Glutamatergic neuron (in vitro differentiated cells): Measurements from ENCODE around the gene RSPRY1. TPM values are rescaled to one million over a fixed set of nuclear protein-coding genes. Genes with fewer than 3 reads are reported as not detected.

Source experiments
- DNase-seq: peaks from one replicate; pipeline ENCODE4 v3.0.0; 2022
- H3K27ac Mint-ChIP-seq: one replicate; pipeline ENCODE4 v1.8.0; 2020; ENCODE audit warnings: mild to moderate bottlenecking, mixed read lengths, inconsistent platforms; ENCODE audit not compliant: unreplicated experiment
- H3K27me3 Mint-ChIP-seq: one replicate; pipeline ENCODE4 v1.8.0; 2020; ENCODE audit warnings: mild to moderate bottlenecking, moderate library complexity, mixed read lengths, inconsistent platforms; ENCODE audit not compliant: unreplicated experiment
- H3K36me3 Mint-ChIP-seq: one replicate; pipeline ENCODE4 v1.8.0; 2020; ENCODE audit warnings: mild to moderate bottlenecking, mixed read lengths, inconsistent platforms; ENCODE audit not compliant: unreplicated experiment
- H3K4me1 Mint-ChIP-seq: one replicate; pipeline ENCODE4 v1.8.0; 2020; ENCODE audit warnings: mild to moderate bottlenecking, low read depth, mixed read lengths, inconsistent platforms; ENCODE audit not compliant: unreplicated experiment
- H3K4me3 Mint-ChIP-seq: one replicate; pipeline ENCODE4 v1.8.0; 2020; ENCODE audit warnings: mild to moderate bottlenecking, mixed read lengths, inconsistent platforms; ENCODE audit not compliant: unreplicated experiment
- H3K9me3 Mint-ChIP-seq: one replicate; pipeline ENCODE4 v1.8.0; 2020; ENCODE audit warnings: mild to moderate bottlenecking, moderate library complexity, mixed read lengths, inconsistent platforms; ENCODE audit not compliant: unreplicated experiment
- total RNA-seq: library from RNA; stranded (reverse); fragmentation: NEBNext Ultra II Directional; extraction: Animal tissue kit (Norgen Biotek cat#: 25700); gene quantifications from one replicate; pipeline ENCODE4 v1.2.1, GENCODE V29; 2021; ENCODE audit not compliant: unreplicated experiment
- TF ChIP-seq, protein P1 (sequence below): fragments of 200-600 bp; sonication (generic); IDR thresholded peaks from one replicate; pipeline ENCODE4 v1.5.0; 2021; ENCODE audit not compliant: partially characterized antibody, unreplicated experiment

Gene RSPRY1
- total RNA-seq, 1 donor from 2014 or later: 70.0 TPM

DNA sequence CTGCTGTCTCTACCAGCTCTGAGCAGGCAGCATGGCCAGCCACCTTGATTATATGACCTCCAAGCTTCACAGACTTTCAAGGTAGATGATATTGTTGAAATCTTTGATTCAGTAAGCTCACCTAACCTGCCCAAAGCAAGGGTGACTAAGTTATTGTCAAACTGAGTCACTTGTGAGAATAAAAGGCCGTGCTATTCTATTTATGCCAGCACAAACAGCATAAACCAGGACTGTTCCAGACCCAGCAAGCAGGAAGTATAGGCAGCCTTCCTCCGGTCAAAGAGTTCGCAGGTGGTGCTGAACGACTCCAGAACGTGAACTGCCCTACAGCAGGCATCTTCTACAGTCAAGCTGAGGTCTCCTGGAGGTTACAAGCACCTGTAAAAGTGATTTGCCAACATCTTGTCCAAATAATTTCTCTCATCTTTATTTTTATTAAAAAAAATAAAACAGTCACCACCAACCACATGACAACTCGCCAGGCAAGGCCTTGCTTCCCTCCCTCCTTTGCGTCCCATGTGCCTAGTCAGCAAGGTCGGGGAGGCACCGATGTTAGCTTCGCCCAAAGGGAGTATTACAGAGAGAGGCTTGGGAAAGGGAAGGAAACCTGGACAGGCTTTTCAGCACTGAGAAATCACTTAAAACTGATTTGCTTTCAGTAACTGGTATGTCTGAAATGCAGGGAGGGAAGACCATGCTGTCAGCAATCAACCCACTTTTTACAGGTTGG lies 69.7 kb downstream of the RSPRY1 start:
- H3K27ac Mint-ChIP-seq: no peak overlapping the region
- peaks cover 7% of the 10 kb centered on the region for H3K27me3 Mint-ChIP-seq
- no peak for DNase-seq
- H3K4me1 Mint-ChIP-seq: no peaks in the 10 kb centered on the region
- no peak overlapping the region for H3K4me3 Mint-ChIP-seq
- peaks cover 2% of the 10 kb centered on the region for H3K9me3 Mint-ChIP-seq
- TF ChIP-seq, protein P1, sequence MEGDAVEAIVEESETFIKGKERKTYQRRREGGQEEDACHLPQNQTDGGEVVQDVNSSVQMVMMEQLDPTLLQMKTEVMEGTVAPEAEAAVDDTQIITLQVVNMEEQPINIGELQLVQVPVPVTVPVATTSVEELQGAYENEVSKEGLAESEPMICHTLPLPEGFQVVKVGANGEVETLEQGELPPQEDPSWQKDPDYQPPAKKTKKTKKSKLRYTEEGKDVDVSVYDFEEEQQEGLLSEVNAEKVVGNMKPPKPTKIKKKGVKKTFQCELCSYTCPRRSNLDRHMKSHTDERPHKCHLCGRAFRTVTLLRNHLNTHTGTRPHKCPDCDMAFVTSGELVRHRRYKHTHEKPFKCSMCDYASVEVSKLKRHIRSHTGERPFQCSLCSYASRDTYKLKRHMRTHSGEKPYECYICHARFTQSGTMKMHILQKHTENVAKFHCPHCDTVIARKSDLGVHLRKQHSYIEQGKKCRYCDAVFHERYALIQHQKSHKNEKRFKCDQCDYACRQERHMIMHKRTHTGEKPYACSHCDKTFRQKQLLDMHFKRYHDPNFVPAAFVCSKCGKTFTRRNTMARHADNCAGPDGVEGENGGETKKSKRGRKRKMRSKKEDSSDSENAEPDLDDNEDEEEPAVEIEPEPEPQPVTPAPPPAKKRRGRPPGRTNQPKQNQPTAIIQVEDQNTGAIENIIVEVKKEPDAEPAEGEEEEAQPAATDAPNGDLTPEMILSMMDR: no peak
- peaks cover 8% of the 10 kb centered on the region for H3K36me3 Mint-ChIP-seq

DNA sequence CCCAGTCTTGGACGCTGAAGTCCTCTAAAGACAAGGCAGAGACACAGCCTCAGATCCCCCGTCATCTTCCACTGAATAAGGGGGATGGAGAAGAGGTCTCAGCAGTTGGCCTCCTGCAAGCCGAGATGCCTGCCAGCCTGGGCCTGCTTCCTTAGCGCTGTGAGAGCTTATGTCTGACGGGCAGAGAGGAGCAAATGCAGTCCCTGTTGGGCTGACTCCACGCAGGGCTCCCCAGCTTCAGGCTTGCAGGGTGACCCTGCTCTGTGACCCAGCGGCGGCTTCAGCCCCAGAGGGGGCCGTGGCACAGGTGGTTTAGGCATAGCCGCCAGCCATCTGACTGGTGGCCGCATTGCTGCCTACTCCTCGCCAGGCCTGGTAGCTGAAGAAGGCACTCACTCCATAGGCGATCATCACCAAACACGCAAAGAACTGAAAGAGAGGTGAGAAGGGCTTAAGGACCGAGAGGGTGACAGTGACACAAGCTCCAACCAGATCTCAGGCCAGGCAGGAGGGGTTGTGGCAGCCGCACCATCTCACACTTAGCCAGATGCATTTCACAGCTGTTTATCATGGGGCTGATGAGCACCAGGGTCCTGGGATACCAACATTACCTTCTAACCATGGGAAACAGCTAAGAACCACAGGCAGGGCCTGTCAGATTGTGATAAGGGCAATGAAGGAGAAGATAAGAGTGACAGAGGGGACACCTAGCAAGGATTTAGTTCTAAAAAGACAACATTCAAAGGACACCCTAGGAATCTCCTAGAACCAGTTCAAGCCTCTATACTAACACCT lies 70.7 kb downstream of the RSPRY1 start:
- Mint-ChIP-seq H3K9me3 (peaks cover 4% of the 10 kb centered on the region), H3K4me1 (no peaks in the 10 kb centered on the region), H3K27me3 (peaks cover 8% of the 10 kb centered on the region), H3K27ac (no peak overlapping the region), H3K4me3 (no peak overlapping the region), H3K36me3 (peaks cover 8% of the 10 kb centered on the region)
- DNase-seq: no peak
- TF ChIP-seq, protein P1: no peak

DNA sequence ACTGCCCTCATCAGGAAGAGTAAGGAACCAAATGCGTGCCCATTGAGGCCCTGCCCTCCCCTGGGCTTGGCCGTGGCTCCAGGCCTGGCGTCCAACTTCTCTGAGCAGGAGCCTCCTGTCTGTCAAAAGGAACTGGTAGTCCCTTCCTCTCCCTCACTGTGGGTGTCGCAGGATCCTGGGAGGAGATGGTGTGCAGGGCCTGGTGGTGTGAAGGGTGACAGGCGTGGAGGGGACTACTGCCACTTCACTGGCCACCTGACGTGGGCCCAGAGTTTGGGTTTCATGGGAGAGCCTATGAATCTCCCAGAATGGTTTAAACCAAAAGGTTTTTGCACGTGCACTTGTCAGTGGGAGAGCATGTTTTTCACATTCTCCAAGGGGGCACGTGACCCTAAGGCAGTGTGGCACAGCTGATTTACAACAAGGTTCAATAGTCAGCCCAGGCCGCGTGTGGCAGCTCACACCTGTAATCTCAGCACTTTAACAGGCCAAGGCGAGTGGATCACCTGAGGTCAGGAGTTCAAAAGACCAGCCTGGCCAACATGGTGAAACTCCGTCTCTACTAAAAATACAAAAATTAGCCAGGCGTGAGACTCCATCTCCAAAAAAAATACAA lies 71.4 kb downstream of the RSPRY1 start:
- Mint-ChIP-seq H3K4me3 (no peak overlapping the region), H3K4me1 (no peaks in the 10 kb centered on the region), H3K27me3 (peaks cover 7% of the 10 kb centered on the region)

DNA sequence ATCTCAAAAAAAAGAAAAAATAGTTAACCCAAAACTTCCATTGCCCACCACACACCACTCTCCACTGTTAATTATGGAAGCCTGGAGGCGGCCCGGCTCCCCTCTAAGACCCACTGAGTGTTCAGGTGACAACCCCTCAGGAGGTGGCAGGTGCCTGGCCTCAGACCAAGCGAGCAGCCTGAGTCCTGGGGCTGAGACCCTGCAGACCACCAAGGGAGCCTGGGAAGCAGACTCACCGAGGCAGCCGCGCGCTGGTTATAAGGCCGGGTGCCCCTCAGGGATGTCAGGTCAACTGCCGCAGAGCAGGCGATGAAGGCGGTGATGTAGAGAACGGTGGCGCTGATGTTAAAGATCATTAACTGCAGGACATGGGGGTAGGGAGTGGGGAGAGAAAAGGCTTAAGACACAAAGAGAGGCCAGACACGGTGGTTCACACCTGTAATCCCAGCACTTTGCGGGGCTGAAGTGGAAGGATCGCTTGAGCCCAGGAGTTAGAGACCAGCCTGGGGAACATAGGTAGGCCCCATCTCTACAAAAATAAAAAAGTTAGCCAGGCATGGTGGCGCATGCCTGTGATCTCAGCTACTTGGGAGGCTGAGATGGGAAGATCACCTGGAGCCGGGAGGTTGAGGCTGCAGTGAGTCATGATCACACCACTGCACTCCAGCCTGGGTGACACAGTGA lies 72.2 kb downstream of the RSPRY1 start:
- no peaks in the 10 kb centered on the region for H3K36me3 Mint-ChIP-seq
- peaks cover 7% of the 10 kb centered on the region for H3K27me3 Mint-ChIP-seq
- H3K9me3 Mint-ChIP-seq: peaks cover 1% of the 10 kb centered on the region
- TF ChIP-seq, protein P1: no peak
- no peak for DNase-seq
- H3K27ac Mint-ChIP-seq: no peak overlapping the region
- H3K4me3 Mint-ChIP-seq: no peak overlapping the region
- no peaks in the 10 kb centered on the region for H3K4me1 Mint-ChIP-seq

More for the DNA sequence above, 71.4 kb downstream of the RSPRY1 start:
- Mint-ChIP-seq H3K27ac (no peak overlapping the region), H3K9me3 (peaks cover 2% of the 10 kb centered on the region), H3K36me3 (peaks cover 2% of the 10 kb centered on the region)
- no peak for DNase-seq
- TF ChIP-seq, protein P1: no peak
